Measurements from ENCODE around the gene PTPRK.
"Not testable (repeated sequence)": the region's sequence is repeated elsewhere in the genome, so short reads cannot be mapped to it uniquely, and the experiment has no call there.

PTPRK gene

DNA sequence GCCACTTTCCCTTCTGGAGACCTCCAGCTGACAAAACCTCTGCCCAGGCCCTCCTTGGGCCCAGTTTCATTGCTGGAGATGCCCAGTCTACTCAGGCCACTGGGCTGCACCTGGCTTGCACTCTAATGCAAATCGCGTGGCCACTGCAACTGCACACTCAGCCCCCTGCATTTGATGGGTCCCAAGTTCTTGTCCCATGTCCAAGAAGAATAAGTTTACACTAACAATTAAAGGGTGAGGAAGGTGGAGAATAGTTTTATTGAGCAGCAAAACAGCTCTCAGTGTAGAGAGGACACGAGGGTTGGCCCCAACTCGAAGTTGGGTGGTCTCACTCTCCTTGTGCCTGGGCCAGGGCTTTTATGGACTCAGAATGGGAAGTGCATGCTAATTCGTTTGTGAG, 587.7 kb downstream of the PTPRK start:
- TF ChIP-seq, protein P1, sequence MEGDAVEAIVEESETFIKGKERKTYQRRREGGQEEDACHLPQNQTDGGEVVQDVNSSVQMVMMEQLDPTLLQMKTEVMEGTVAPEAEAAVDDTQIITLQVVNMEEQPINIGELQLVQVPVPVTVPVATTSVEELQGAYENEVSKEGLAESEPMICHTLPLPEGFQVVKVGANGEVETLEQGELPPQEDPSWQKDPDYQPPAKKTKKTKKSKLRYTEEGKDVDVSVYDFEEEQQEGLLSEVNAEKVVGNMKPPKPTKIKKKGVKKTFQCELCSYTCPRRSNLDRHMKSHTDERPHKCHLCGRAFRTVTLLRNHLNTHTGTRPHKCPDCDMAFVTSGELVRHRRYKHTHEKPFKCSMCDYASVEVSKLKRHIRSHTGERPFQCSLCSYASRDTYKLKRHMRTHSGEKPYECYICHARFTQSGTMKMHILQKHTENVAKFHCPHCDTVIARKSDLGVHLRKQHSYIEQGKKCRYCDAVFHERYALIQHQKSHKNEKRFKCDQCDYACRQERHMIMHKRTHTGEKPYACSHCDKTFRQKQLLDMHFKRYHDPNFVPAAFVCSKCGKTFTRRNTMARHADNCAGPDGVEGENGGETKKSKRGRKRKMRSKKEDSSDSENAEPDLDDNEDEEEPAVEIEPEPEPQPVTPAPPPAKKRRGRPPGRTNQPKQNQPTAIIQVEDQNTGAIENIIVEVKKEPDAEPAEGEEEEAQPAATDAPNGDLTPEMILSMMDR (IDR thresholded peaks at IDR 0.05; ENCODE audit: insufficient read depth, missing control alignments): no peak
- no peak for FAIRE-seq
- DNase-seq (ENCODE audit: insufficient read length, low spot score): no peak

DNA sequence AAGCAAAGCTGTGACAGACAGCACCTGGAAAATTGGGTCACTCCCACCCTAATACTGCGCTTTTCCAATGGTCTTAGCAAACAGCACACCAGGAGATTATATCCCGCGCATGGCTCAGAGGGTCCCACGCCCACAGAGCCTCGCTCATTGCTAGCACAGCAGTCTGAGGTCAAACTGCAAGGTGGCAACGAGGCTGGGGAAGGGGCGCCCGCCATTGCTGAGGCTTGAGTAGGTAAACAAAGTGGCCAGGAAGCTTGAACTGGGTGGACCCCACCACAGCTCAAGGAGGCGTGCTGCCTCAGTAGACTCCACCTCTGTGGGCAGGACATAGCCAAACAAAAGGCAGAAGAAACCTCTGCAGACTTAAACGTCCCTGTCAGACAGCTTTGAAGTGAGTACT, 594.0 kb downstream of the PTPRK start:
- not testable (repeated sequence) for DNase-seq (ENCODE audit: insufficient read length, low spot score); FAIRE-seq

DNA sequence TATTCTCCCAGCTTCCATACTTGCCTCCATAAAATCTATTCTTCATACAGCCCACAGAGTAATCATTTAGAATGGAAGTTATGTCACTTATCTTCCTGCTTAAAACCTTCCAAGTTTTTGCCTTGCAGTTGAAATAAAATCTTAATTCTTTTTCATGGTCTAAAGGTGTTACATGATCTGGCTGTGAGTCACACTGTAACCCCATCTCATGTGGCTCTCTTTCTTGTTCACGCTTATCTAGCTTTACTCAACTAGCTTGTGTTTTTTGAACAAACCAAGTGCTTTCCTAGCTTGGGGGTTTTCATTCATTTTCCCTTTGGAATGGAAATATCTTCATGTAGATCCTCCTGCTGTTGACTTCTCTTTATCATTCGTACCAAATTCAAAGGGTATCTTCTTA, 596.0 kb downstream of the PTPRK start:
- TF ChIP-seq, protein P1 (IDR thresholded peaks at IDR 0.05; ENCODE audit: insufficient read depth, missing control alignments): no peak
- DNase-seq (ENCODE audit: insufficient read length, low spot score) (no peak), FAIRE-seq (no peak)

DNA sequence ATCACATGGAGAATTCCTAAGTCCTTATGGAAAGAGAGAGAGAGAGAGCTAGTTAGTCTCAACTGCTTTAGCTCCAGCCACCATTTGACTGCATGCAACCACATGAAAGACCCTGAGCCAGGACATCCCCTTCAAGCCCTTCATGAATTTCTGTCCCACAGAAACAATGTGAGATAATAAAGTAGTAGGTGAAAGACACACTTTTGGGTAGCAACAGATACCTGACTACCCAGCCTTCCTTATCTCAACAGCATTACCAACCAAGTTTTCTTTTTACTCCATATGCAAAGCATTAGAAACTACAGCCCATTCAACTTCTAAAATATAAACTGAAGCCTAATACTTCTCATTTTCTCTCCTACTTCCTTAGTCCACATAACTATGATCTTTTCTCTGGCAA, 596.4 kb downstream of the PTPRK start:
- FAIRE-seq: no peak

DNA sequence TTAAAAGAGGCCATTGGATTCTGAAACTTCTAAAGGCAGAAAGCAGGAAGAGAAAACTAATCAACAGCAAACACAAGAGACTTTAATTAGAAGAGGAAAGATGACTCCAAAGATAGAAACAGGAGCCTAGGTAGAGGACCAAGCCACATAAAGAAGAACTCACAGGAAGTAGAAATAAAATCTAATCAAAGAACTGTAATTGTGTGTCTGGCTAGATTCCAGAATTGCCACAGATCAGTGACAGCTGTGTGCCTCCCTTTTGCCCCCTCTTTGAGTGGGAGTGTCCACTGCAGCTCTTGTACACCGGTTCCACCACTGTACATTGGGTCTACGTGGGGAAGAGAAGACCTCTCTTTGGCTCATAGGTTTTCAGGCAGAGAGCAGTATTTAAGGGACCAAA, 597.3 kb downstream of the PTPRK start:
- TF ChIP-seq, protein P1 (IDR thresholded peaks at IDR 0.05; ENCODE audit: insufficient read depth, missing control alignments): no peak
- DNase-seq (ENCODE audit: insufficient read length, low spot score) (no peak), FAIRE-seq (no peak)

More for the DNA sequence above, 596.4 kb downstream of the PTPRK start:
- no peak for DNase-seq (ENCODE audit: insufficient read length, low spot score)
- TF ChIP-seq, protein P1 (IDR thresholded peaks at IDR 0.05; ENCODE audit: insufficient read depth, missing control alignments): no peak

DNA sequence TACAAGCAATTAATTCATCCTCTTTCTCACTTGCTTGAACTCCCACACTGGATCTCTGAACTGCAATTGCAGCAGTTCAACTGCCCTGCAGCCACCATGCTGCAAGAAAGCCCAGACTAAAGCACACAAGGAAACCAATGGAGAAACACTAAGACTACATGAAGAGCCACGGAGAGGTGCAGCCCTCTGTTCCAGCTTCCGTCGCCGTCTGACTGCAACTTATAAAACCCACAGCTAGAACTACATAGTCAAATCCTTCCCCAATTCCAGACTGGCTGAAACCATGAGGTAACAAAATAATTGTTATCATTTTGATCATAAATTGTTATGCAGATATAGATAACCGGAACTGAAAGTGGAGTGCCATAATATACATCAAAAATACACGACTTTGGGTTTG, 598.4 kb downstream of the PTPRK start:
- TF ChIP-seq, protein P1 (IDR thresholded peaks at IDR 0.05; ENCODE audit: insufficient read depth, missing control alignments): no peak
- DNase-seq (ENCODE audit: insufficient read length, low spot score): no peak
- FAIRE-seq: no peak

DNA sequence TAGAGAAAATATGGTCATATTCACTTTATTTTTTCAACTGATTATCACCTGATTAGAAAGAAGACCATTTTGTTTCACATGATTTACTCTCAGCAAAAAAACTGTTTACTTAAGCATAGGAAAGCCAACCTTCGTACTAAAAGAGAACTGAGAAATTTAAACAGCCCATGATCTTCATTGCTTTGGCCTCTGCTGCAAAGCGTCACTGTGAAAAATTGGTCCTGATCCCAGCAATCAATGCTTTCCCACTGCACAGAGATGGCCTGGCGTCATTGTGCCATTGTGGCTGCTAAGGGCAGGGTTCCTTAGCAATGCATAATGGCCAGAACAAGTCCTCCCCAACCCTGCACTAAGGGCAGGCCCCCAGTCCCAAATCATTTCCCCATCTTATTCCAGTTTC, 599.6 kb downstream of the PTPRK start:
- no peak for FAIRE-seq
- TF ChIP-seq, protein P1 (IDR thresholded peaks at IDR 0.05; ENCODE audit: insufficient read depth, missing control alignments): no peak
- no peak for DNase-seq (ENCODE audit: insufficient read length, low spot score)
